Activated CD4-positive, alpha-beta T cell treated with anti-CD3 and anti-CD28 coated beads, Interleukin-2, amount 50 U/mL, for 1 hour (primary cell): Measurements from ENCODE around the gene SIKE1.
"Not testable (repeated sequence)": the region's sequence is repeated elsewhere in the genome, so short reads cannot be mapped to it uniquely, and the experiment has no call there.

ENCODE experiments used
- DNase-seq: peaks from one replicate; pipeline ENCODE4 v3.0.0-alpha.2; 2020

The SIKE1 gene

GRCh38 chr1:114780344-114781226 lies at the start of gene SIKE1:
TSS of gene SIKE1 (minus strand) at chr1:114780685. CDS start at chr1:114780607, 78 bp downstream.
- DNase-seq: peak; percentile 92

GRCh38 chr1:114830075-114830474 lies 49.6 kb upstream of the SIKE1 start:
- DNase-seq: not testable (repeated sequence)

- DNase-seq: no peak
These were observed 47.8 kb upstream of the SIKE1 start for GRCh38 chr1:114828251-114828650.

GRCh38 chr1:114821978-114822377 lies 41.5 kb upstream of the SIKE1 start:
- no peak for DNase-seq

- DNase-seq: no peak
These were observed 39.9 kb upstream of the SIKE1 start for GRCh38 chr1:114820392-114820791.

GRCh38 chr1:114819869-114820268 lies 39.4 kb upstream of the SIKE1 start:
- no peak for DNase-seq

- DNase-seq: not testable (repeated sequence)
These were observed 24.0 kb upstream of the SIKE1 start for GRCh38 chr1:114804449-114804848.

GRCh38 chr1:114803001-114803400 lies 22.5 kb upstream of the SIKE1 start:
- DNase-seq: no peak

GRCh38 chr1:114794038-114794437 lies 13.6 kb upstream of the SIKE1 start:
- DNase-seq: no peak

GRCh38 chr1:114790581-114790980 lies 10.1 kb upstream of the SIKE1 start:
- DNase-seq: not testable (repeated sequence)

GRCh38 chr1:114786440-114786839 lies 6.0 kb upstream of the SIKE1 start:
- not testable (repeated sequence) for DNase-seq

- no peak for DNase-seq
These were observed 2.0 kb upstream of the SIKE1 start for GRCh38 chr1:114782476-114782875.

- DNase-seq: no peak
These were observed 763 bp downstream of the SIKE1 start for GRCh38 chr1:114779722-114780121.

GRCh38 chr1:114776726-114777125 lies 3.8 kb downstream of the SIKE1 start:
- DNase-seq: not testable (repeated sequence)

- DNase-seq: no peak
These were observed 8.5 kb downstream of the SIKE1 start for GRCh38 chr1:114771992-114772391.

- no peak for DNase-seq
These were observed 9.5 kb downstream of the SIKE1 start for GRCh38 chr1:114770989-114771388.

GRCh38 chr1:114764689-114765088 lies 15.8 kb downstream of the SIKE1 start:
- DNase-seq: no peak

- no peak for DNase-seq
These were observed 22.1 kb downstream of the SIKE1 start for GRCh38 chr1:114758256-114758832.

- DNase-seq: peak; percentile 97
These were observed 22.8 kb downstream of the SIKE1 start, which contains the start of gene CSDE1 for GRCh38 chr1:114757455-114758255. TSS of gene CSDE1 (minus strand) at chr1:114757984. CDS start at chr1:114739890, 18,094 bp downstream.

- DNase-seq: no peak
These were observed 23.5 kb downstream of the SIKE1 start for GRCh38 chr1:114756949-114757454.

GRCh38 chr1:114756009-114756892 lies 24.2 kb downstream of the SIKE1 start:
- DNase-seq: no peak
